NCI-H1105 treated with DMSO at 0.1 percent for 48 hours (cell line): Measurements from ENCODE around the gene CTNNBIP1.
"Not testable (repeated sequence)": the region's sequence is repeated elsewhere in the genome, so short reads cannot be mapped to it uniquely, and the experiment has no call there.

Experiments
- DNase-seq: peaks from one replicate; lab custom pipeline; 2025; lab: John Stamatoyannopoulos, UW

CTNNBIP1 gene

GRCh38 chr1:9833632-9834031, 76.4 kb downstream of the CTNNBIP1 start:
- DNase-seq = no peak

GRCh38 chr1:9827558-9828185, 82.4 kb downstream of the CTNNBIP1 start:
- DNase-seq = peak; percentile 40

- DNase-seq = no peak
Observed at GRCh38 chr1:9826616-9827015, 83.5 kb downstream of the CTNNBIP1 start.

GRCh38 chr1:9826087-9826486, 84.0 kb downstream of the CTNNBIP1 start:
- no peak for DNase-seq

- DNase-seq = peak; percentile 22
Observed at GRCh38 chr1:9825093-9826074, 84.7 kb downstream of the CTNNBIP1 start.

GRCh38 chr1:9824702-9825089, 85.4 kb downstream of the CTNNBIP1 start:
- no peak for DNase-seq

- DNase-seq = peak; percentile 73
Observed at GRCh38 chr1:9823943-9824701, 85.9 kb downstream of the CTNNBIP1 start, which contains the start of gene CLSTN1. Gene CLSTN1, minus strand, starts transcription at chr1:9823965. Its CDS starts 232 bp downstream, at chr1:9823733.

GRCh38 chr1:9823693-9823942, 86.5 kb downstream of the CTNNBIP1 start:
- no peak for DNase-seq

GRCh38 chr1:9822897-9823692, 87.0 kb downstream of the CTNNBIP1 start:
- DNase-seq = peak; percentile 26

- no peak for DNase-seq
Observed at GRCh38 chr1:9822490-9822889, 87.6 kb downstream of the CTNNBIP1 start.

GRCh38 chr1:9821710-9822109, 88.4 kb downstream of the CTNNBIP1 start:
- no peak for DNase-seq

GRCh38 chr1:9820521-9820920, 89.5 kb downstream of the CTNNBIP1 start:
- no peak for DNase-seq

GRCh38 chr1:9817734-9818133, 92.3 kb downstream of the CTNNBIP1 start:
- DNase-seq = no peak

- DNase-seq = no peak
Observed at GRCh38 chr1:9816199-9816598, 93.9 kb downstream of the CTNNBIP1 start.

- no peak for DNase-seq
Observed at GRCh38 chr1:9815150-9815549, 94.9 kb downstream of the CTNNBIP1 start.

- no peak for DNase-seq
Observed at GRCh38 chr1:9814619-9815018, 95.5 kb downstream of the CTNNBIP1 start.

GRCh38 chr1:9811239-9811966, 98.7 kb downstream of the CTNNBIP1 start:
- DNase-seq = no peak

GRCh38 chr1:9809100-9809510, 101.0 kb downstream of the CTNNBIP1 start:
- DNase-seq = no peak

GRCh38 chr1:9808459-9808858, 101.6 kb downstream of the CTNNBIP1 start:
- no peak for DNase-seq

- no peak for DNase-seq
Observed at GRCh38 chr1:9807541-9807940, 102.5 kb downstream of the CTNNBIP1 start.

GRCh38 chr1:9805972-9806371, 104.1 kb downstream of the CTNNBIP1 start:
- DNase-seq = not testable (repeated sequence)
